Body of pancreas (tissue), 4 donors: Measurements from ENCODE around the gene ERC2.

Source experiments
- POLR2A ChIP-seq, 3 donors: fragments of 450-650 bp; IDR thresholded peaks; one replicate each; pipeline ENCODE4 v1.6.1; 2016; ENCODE audit warnings: antibody characterized with exemption in 3 of 3, mild to moderate bottlenecking in 2 of 3
- TF ChIP-seq, protein P1 (sequence below), 7 experiments: fragments of 450-650 bp in 4 of 7; fragments of 200-600 bp in 3 of 7; sonication (generic) in 3 of 7; IDR thresholded peaks; one replicate each; pipeline ENCODE4 v1.5.1; 2016 to 2019; ENCODE audit warnings: antibody characterized with exemption in 7 of 7

DNA sequence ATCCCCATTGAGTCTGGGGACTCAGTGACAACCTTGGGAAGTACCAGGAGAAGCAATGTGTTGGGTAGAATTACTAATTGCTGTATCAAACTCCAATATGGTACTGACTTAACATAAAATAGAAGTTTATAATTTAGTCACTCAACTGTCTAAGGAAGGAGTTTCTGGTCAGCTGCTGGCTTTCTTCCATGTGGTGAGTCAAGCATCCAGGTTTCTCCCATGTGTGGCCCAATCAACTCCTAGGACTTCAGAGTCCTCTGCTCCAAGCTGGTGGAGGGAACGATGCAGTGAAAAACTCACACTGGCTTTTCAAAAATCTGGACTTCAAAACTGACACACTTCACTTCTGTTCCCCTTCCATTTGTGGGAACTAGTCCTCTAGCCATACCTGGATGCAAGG lies 1006.4 kb downstream of the ERC2 start:
- TF ChIP-seq, protein P1, sequence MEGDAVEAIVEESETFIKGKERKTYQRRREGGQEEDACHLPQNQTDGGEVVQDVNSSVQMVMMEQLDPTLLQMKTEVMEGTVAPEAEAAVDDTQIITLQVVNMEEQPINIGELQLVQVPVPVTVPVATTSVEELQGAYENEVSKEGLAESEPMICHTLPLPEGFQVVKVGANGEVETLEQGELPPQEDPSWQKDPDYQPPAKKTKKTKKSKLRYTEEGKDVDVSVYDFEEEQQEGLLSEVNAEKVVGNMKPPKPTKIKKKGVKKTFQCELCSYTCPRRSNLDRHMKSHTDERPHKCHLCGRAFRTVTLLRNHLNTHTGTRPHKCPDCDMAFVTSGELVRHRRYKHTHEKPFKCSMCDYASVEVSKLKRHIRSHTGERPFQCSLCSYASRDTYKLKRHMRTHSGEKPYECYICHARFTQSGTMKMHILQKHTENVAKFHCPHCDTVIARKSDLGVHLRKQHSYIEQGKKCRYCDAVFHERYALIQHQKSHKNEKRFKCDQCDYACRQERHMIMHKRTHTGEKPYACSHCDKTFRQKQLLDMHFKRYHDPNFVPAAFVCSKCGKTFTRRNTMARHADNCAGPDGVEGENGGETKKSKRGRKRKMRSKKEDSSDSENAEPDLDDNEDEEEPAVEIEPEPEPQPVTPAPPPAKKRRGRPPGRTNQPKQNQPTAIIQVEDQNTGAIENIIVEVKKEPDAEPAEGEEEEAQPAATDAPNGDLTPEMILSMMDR (IDR thresholded peaks at IDR 0.05) = no peak
- TF ChIP-seq POLR2A (IDR thresholded peaks at IDR 0.05) = no peak
